Measurements from ENCODE around the gene JUND.
"Not testable (repeated sequence)": the region's sequence is repeated elsewhere in the genome, so short reads cannot be mapped to it uniquely, and the experiment has no call there.

JUND gene

GRCh38 chr19:18281082-18282020 is at the start of gene JUND:
JUND (minus strand) TSS chr19:18281622; CDS start chr19:18281484, 138 bp downstream.
- DNase-seq, result peak; percentile 98

GRCh38 chr19:18330868-18331267 is 49.4 kb upstream of the JUND start:
- no peak for DNase-seq

DNA sequence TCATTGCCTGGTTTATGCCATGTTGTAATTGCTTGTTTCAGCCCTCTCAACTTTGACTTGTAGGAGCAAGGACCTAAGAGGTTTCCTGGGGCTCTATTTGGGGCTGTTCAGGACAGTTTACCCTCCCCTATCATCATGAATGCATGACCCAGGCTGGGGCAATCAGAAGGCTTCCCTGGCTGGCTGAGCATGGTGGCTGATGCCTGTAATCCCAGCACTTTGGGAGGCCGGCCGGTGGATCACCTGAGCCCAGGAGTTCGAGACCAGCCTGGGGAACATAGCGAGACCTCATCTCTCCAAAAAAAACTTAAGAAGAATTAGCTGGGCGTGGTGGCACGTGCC is 47.6 kb upstream of the JUND start:
- DNase-seq, result no peak

GRCh38 chr19:18328340-18329034 is 47.1 kb upstream of the JUND start:
- DNase-seq, result peak; percentile 76

GRCh38 chr19:18326772-18327171 is 45.4 kb upstream of the JUND start:
- no peak for DNase-seq

DNA sequence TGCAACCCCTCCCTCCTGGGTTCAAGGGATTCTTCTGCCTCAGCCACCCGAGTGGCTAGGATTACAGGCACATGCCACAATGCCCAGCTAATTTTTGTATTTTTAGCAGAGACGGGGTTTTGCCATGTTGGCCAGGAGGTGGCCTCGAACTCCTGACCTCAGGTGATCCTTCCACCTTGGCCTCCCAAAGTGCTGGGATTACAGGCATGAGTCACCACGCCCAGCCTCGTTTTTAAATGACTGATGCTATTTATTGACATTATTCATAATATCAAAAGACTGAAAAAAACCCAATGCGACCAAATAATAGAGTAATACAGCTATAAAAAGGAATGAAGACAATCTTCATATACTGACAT is 42.9 kb upstream of the JUND start:
- not testable (repeated sequence) for DNase-seq

GRCh38 chr19:18322759-18323460 is 41.5 kb upstream of the JUND start, which contains the start of gene LSM4:
LSM4 (minus strand) TSS chr19:18323076; CDS start chr19:18323020, 56 bp downstream.
- peak; percentile 100 for DNase-seq

- no peak for DNase-seq
Observed at GRCh38 chr19:18322318-18322758, 40.9 kb upstream of the JUND start.

DNA sequence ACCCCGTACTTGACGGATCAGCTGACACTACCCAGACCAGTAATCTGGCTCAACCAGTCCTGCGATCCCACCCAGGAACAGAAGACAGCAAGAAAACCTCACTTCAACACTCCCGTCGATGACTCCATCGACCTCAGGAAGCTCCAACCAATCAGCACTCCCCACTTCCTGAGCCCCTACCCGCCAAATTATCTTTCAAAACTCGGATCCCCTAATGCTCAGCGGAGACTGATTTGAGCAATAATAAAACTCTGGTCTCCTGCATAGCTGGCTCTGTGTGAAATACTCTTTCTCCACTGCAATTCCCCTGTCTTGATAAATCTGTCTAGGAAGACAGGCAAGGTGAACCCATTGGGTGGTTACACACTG is 40.3 kb upstream of the JUND start:
- DNase-seq, result no peak

DNA sequence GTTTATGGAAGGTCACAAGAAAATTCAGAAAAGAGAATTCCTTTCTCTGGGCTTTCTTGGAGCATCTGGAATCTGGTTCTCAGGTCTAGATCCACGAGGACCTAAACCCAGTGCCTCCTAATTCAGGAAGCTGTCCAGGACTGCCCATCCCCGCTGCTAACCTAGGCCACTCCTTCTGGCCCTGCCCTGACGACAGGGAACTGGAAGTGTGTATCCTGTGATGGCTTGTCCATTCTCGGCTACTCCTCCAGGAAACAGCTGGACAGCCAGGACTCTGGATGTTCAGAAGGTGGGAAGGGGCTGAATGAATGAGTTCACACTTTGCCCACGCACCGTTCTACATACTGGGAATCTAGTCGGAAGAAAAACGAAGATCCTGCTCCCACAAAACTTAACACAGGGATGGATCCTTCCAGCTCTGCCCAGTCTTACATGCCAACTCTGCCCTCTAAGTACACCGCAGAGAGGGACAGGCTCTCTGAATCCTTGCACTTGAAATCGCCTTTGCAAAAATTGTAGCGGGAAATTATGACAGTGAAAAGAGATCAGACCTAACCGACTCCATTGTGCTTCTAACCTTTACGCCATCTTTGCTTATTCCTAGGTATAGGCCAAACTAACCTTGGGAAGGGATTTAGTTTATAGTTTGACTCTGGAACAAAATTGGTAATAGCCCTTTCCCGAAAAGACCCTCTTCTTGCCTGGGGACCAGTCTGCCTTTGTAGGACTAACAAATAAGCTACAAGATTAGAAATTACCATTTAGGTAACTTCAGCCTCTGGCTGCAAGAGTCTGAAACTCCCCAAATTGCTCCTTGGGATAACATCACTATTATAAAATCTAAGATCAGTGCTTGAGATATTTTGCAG is 39.7 kb upstream of the JUND start:
- no peak for DNase-seq

GRCh38 chr19:18319591-18320135 is 38.2 kb upstream of the JUND start:
- no peak for DNase-seq

DNA sequence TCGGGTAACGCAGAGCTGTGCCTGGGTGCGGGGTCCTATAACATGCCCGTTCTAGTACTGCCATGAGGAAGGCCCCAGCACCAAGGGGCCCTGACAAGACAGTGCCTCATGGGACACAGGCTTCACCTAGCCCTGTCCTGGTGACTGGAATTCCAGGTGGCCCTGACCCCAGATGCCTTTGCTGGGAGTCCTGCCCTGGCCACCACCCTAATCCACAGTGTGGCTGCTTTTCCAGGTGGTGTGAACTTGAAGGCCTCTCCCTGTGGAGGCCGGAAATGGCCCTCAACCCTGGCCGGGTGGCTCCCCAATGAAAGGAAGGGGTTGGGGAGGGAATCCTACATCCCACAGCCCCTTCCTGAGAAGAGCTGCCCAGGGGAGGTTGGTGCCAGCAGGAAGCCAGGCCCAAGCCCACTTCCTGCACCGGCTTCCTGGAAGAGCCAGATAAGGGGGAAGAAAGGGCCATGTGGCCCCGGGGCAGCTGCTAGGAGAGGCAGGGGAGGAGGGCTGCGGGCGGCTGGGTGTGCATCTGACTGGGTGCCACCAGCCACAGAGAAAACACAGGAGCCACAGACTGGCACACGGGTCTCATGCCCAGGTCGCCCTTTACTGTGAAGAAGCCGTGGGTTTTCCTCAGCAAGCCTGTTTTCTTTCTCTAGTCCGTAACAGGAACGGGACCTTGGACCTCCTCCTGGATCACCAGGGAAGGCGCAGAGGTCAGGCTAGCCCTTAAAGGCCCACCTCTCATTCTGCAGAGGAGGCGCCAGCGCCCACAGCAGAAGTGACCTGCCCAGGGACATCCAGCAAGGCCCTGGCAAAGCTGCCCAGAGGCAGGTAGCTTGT is 36.8 kb upstream of the JUND start:
- DNase-seq, result no peak

DNA sequence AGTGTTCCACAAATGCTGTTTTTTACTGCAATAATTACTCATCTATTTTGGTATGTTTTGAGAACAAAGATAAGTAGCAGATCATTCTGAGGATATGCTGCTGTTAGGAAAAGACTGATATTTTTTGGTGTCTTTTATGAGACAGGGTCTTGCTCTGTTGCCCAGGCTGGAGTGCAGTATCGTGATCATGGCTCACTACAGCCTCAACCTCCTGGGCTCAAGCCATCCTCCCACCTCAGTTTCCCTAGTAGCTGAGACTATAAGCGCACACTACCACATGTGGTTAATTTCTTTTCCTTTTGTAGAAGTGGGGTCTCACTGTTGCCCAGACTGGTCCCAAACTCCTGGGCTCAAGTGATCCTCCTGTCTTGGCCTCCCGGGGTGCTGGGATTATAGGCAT is 32.0 kb upstream of the JUND start:
- no peak for DNase-seq

GRCh38 chr19:18312092-18312534 is 30.7 kb upstream of the JUND start:
- DNase-seq, result no peak

GRCh38 chr19:18311502-18312091 is 30.2 kb upstream of the JUND start:
- no peak for DNase-seq

DNA sequence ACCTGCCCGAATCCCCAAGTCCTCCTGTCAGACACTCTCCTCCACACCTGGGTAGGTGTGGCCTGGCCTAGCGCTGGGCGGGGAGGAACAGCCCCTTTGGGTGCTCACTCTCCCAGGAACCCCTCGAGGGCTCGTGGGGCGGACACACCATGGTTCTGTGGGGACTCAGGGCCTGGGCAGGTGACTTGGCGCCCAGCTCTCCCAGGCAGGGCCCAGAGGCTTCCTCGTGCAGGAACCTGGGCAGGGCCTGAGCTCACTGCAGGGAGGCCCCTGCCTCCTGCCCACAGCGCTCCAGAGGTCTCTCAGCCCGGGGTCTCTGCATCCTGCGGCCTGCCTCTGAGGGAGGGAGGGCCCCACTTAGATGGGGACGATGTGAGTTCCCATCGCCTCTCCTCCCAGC is 29.5 kb upstream of the JUND start:
- DNase-seq, result no peak

- DNase-seq, result no peak
Observed at GRCh38 chr19:18310118-18310909, 28.9 kb upstream of the JUND start.

DNA sequence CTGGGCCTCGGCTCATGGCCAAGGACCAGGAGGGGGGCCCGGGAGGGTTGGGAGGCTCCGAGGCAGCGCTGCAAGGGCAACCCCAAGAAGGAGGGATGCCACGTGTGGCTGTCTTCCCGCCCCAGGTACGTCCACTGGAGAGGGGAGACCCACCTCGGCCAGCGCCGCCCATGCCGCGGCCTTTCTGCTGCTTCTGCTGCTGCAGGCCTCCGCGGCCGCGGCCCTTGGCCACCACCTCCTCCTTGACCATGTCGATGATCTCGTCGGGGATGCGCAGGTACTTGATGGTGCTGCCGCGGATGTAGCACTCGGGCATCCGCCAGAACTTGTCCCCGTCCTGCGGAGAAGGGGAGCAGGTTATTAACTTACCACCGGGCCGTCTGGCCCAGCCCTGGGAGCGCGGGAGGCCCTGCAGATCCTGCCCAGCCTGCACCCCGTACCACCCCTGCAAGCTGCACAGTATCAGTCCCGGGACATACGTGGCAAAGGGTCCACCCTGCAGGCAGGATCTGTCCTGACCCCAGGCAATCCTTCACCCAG is 28.2 kb upstream of the JUND start:
- no peak for DNase-seq

- DNase-seq, result no peak
Observed at GRCh38 chr19:18308948-18309325, 27.5 kb upstream of the JUND start.

Data from activated CD4-positive, alpha-beta T cell treated with anti-CD3 and anti-CD28 coated beads for 1 hour (primary cell).